GM12878 (cell line): Measurements from ENCODE around the gene APBB1IP. TPM values are rescaled to one million over a fixed set of nuclear protein-coding genes. Genes with fewer than 3 reads are reported as not detected.

Experiments
- BCL11A ChIP-seq: IDR thresholded peaks from 2 replicates; pipeline ENCODE4 v1.6.1; 2011; ENCODE audit warnings: low read depth, low read length
- CBFB ChIP-seq: IDR thresholded peaks from 2 replicates; pipeline ENCODE4 v1.6.1; 2016; ENCODE audit warnings: antibody characterized with exemption, low read depth
- CBX3 ChIP-seq: fragments of 200-600 bp; sonication (generic); IDR thresholded peaks from 2 replicates; pipeline ENCODE4 v1.6.1; 2016; ENCODE audit warnings: low read depth, borderline replicate concordance
- CHD2 ChIP-seq: IDR thresholded peaks from 2 replicates; pipeline ENCODE4 v1.6.1; 2011; ENCODE audit warnings: low read depth, low read length, improper control_type of control experiment, borderline replicate concordance
- CREB1 ChIP-seq: IDR thresholded peaks from 2 replicates; pipeline ENCODE4 v1.6.1; 2012; ENCODE audit warnings: low read depth, mild to moderate bottlenecking, inconsistent platforms
- ETV6 ChIP-seq, 2 experiments: fragments of 450-650 bp in 1 of 2; IDR thresholded peaks in 1 of 2; conservative IDR thresholded peaks in 1 of 2; 2 replicates each; pipeline ENCODE4 v1.6.1; 2014; ENCODE audit warnings: antibody characterized with exemption in 1 of 2, borderline replicate concordance in 1 of 2, low read depth in 1 of 2, mild to moderate bottlenecking in 1 of 2, moderate library complexity in 1 of 2
- HCFC1 ChIP-seq: fragments of 150-350 bp; IDR thresholded peaks from 2 replicates; pipeline ENCODE4 v1.6.1; 2014; ENCODE audit warnings: low read length
- IKZF2 ChIP-seq, 2 experiments: fragments of 450-650 bp; IDR thresholded peaks; 2 replicates each; pipeline ENCODE4 v1.6.1; 2017; ENCODE audit warnings: mild to moderate bottlenecking in 2 of 2, moderate library complexity in 2 of 2
- KDM1A ChIP-seq: fragments of 200-600 bp; sonication (generic); IDR thresholded peaks from 2 replicates; pipeline ENCODE4 v1.6.1; 2016; ENCODE audit warnings: borderline replicate concordance
- KLF5 ChIP-seq: fragments of 450-650 bp; IDR thresholded peaks from 2 replicates; pipeline ENCODE4 v1.6.1; 2014; ENCODE audit warnings: mild to moderate bottlenecking; ENCODE audit not compliant: partially characterized antibody
- MEF2B ChIP-seq: fragments of 450-650 bp; IDR thresholded peaks from 2 replicates; pipeline ENCODE4 v1.6.1; 2018; ENCODE audit warnings: mild to moderate bottlenecking, moderate library complexity; ENCODE audit not compliant: partially characterized antibody, poor library complexity, severe bottlenecking
- MYB ChIP-seq: fragments of 150-350 bp; IDR thresholded peaks from 2 replicates; pipeline ENCODE4 v1.6.1; 2014; ENCODE audit warnings: mild to moderate bottlenecking, low read depth, low read length, borderline replicate concordance
- NFYB ChIP-seq: IDR thresholded peaks from 2 replicates; pipeline ENCODE4 v1.6.1; 2011; ENCODE audit warnings: low read depth, mild to moderate bottlenecking, low read length, improper control_type of control experiment, moderate library complexity; ENCODE audit not compliant: insufficient read depth
- NR2F1 ChIP-seq: fragments of 450-650 bp; conservative IDR thresholded peaks from 2 replicates; pipeline ENCODE4 v1.6.1; 2017; ENCODE audit warnings: mild to moderate bottlenecking
- POLR2AphosphoS5 ChIP-seq: IDR thresholded peaks from 2 replicates; pipeline ENCODE4 v1.6.1; 2011; ENCODE audit warnings: mild to moderate bottlenecking, low read length, inconsistent platforms
- RAD21 ChIP-seq: IDR thresholded peaks from 2 replicates; pipeline ENCODE4 v1.6.1; 2011; ENCODE audit warnings: mild to moderate bottlenecking, low read depth, low read length, moderate library complexity; ENCODE audit not compliant: insufficient read depth
- RAD51 ChIP-seq: fragments of 450-650 bp; IDR thresholded peaks from 2 replicates; pipeline ENCODE4 v1.6.1; 2016; ENCODE audit warnings: moderate library complexity, mild to moderate bottlenecking, inconsistent platforms
- RB1 ChIP-seq: fragments of 450-650 bp; formaldehyde crosslinking; IDR thresholded peaks from 2 replicates; pipeline ENCODE4 v1.6.1; 2017; ENCODE audit warnings: mild to moderate bottlenecking, borderline replicate concordance
- RFX5 ChIP-seq: IDR thresholded peaks from 2 replicates; pipeline ENCODE4 v1.6.1; 2011; ENCODE audit warnings: low read depth, low read length, improper control_type of control experiment
- TCF12 ChIP-seq: IDR thresholded peaks from 2 replicates; pipeline ENCODE4 v1.6.1; 2011; ENCODE audit warnings: low read depth, mild to moderate bottlenecking, low read length
- WRNIP1 ChIP-seq: IDR thresholded peaks from 2 replicates; pipeline ENCODE4 v1.6.1; 2011; ENCODE audit warnings: low read depth, low read length, improper control_type of control experiment, borderline replicate concordance
- ZZZ3 ChIP-seq: IDR thresholded peaks from 2 replicates; pipeline ENCODE4 v1.6.1; 2011; ENCODE audit warnings: low read depth; ENCODE audit not compliant: control insufficient read depth, insufficient read length
- polyA plus RNA-seq, 11 experiments: library from polyadenylated mRNA; depleted of rRNA in 4 of 11; unstranded in 6 of 11; stranded (reverse) in 5 of 11; fragments of >200 nt; fragmentation: Nextera tagmentation in 4 of 11; fragmentation: Illumina TruSeq in 1 of 11; extraction: Ambion mirVana in 4 of 11; extraction: Trizol in 1 of 11; gene quantifications; 1 replicate in 1 of 11; 2 replicates in 10 of 11; pipeline versions ENCODE4 v1.2.1 to v1.2.3, GENCODE V29; 2011 to 2016; ENCODE audit warnings: inconsistent platforms in 2 of 11, missing spikeins in 2 of 11, low read depth in 1 of 11
- total RNA-seq, 4 experiments: library from RNA; depleted of rRNA in 3 of 4; stranded (reverse); fragments of >200 nt in 3 of 4; fragmentation: Illumina TruSeq in 1 of 4; extraction: Trizol in 1 of 4; gene quantifications; 2 replicates each; pipeline versions ENCODE4 v1.2.1 to v1.2.3, GENCODE V29; 2013 to 2021
- TF ChIP-seq, protein P1 (sequence below): IDR thresholded peaks from 2 replicates; pipeline ENCODE4 v1.6.1; 2011; ENCODE audit warnings: mild to moderate bottlenecking, low read depth, low read length, moderate library complexity; ENCODE audit not compliant: insufficient replicate concordance
- TF ChIP-seq, protein P2 (sequence below): IDR thresholded peaks from 2 replicates; pipeline ENCODE4 v1.6.1; 2011; ENCODE audit warnings: low read depth, low read length, improper control_type of control experiment, borderline replicate concordance
- TF ChIP-seq, protein P3 (sequence below): fragments of 450-650 bp; IDR thresholded peaks from 2 replicates; pipeline ENCODE4 v1.6.1; 2017; ENCODE audit warnings: borderline replicate concordance
- TF ChIP-seq, protein P4 (sequence below): fragments of 450-650 bp; IDR thresholded peaks from 2 replicates; pipeline ENCODE4 v1.6.1; 2018; ENCODE audit warnings: mild to moderate bottlenecking, low read depth, moderate library complexity; ENCODE audit not compliant: partially characterized antibody

APBB1IP gene
- total and polyA plus RNA-seq, 10 of the 15 experiments (the other 5 are each of a cell fraction or from before 2014, with no cell fraction given), result 7.3 to 67.4 (median 19.9) TPM

DNA sequence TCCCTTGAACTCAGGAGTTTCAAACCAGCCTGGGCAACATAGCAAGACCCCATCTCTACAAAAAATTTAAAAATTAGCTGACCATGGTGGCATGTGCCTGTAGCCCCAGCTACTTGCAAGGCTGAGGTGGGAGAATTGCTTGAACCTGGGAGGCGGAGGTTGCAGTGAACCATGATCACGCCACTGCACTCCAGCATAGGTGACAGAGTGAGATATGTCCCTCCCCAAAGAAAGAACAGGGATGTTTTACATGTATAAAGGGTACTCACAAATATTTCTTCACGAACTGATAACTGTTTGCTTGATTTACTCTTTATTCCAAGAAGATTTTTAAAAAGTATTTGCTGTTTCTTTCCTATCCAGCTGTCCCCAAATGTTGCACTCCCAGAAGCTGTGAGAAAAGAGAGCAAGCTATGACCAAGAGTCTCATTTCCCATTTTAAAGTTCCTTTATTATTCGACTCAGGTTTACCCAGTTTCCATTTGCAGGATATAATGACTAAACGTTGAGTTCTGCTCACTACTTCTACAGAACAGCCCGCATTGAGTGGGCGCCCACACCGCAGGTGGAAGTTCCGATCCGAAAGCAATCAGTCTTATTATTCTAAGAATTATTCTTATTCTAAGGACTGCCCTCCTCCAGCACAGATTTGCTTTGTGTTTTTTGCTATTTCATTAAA is 90.7 kb downstream of the APBB1IP start (continued):
- TF ChIP-seq CREB1, result 0 out of 2 replicates have a peak, but pooled peaks have one; percentile 17
- TF ChIP-seq, protein P1, sequence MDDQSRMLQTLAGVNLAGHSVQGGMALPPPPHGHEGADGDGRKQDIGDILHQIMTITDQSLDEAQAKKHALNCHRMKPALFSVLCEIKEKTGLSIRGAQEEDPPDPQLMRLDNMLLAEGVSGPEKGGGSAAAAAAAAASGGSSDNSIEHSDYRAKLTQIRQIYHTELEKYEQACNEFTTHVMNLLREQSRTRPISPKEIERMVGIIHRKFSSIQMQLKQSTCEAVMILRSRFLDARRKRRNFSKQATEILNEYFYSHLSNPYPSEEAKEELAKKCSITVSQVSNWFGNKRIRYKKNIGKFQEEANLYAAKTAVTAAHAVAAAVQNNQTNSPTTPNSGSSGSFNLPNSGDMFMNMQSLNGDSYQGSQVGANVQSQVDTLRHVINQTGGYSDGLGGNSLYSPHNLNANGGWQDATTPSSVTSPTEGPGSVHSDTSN, result no peak
- TF ChIP-seq RFX5, result no peak
- no peak for TF ChIP-seq POLR2AphosphoS5
- no peak for TF ChIP-seq KLF5
- no peak for TF ChIP-seq MYB
- peak in 1 of 2 experiments; percentile 58; a peak in 2 of 4 replicates for TF ChIP-seq IKZF2 (IDR thresholded peaks at IDR 0.05)
- no peak for TF ChIP-seq KDM1A
- no peak for TF ChIP-seq RB1
- TF ChIP-seq CBX3, result no peak
- TF ChIP-seq HCFC1, result no peak
- TF ChIP-seq ZZZ3, result no peak
- TF ChIP-seq NFYB, result no peak
- TF ChIP-seq RAD51, result no peak
- TF ChIP-seq TCF12, result 0 out of 2 replicates have a peak, but pooled peaks have one; percentile 49
- no peak for TF ChIP-seq RAD21
- TF ChIP-seq ETV6 (conservative IDR thresholded peaks at IDR 0.05 in 1 of 2, IDR thresholded peaks at IDR 0.05 in 1 of 2; ENCODE audit: borderline replicate concordance in 1 of 2, low read depth in 1 of 2), result no peak
- TF ChIP-seq, protein P2, sequence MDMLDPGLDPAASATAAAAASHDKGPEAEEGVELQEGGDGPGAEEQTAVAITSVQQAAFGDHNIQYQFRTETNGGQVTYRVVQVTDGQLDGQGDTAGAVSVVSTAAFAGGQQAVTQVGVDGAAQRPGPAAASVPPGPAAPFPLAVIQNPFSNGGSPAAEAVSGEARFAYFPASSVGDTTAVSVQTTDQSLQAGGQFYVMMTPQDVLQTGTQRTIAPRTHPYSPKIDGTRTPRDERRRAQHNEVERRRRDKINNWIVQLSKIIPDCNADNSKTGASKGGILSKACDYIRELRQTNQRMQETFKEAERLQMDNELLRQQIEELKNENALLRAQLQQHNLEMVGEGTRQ, result no peak
- no peak for TF ChIP-seq NR2F1
- no peak for TF ChIP-seq CBFB
- no peak for TF ChIP-seq CHD2
- no peak for TF ChIP-seq MEF2B
- no peak for TF ChIP-seq WRNIP1
- TF ChIP-seq BCL11A, result peak; percentile 77
- TF ChIP-seq, protein P3, sequence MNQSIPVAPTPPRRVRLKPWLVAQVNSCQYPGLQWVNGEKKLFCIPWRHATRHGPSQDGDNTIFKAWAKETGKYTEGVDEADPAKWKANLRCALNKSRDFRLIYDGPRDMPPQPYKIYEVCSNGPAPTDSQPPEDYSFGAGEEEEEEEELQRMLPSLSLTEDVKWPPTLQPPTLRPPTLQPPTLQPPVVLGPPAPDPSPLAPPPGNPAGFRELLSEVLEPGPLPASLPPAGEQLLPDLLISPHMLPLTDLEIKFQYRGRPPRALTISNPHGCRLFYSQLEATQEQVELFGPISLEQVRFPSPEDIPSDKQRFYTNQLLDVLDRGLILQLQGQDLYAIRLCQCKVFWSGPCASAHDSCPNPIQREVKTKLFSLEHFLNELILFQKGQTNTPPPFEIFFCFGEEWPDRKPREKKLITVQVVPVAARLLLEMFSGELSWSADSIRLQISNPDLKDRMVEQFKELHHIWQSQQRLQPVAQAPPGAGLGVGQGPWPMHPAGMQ, result no peak
- TF ChIP-seq, protein P4, sequence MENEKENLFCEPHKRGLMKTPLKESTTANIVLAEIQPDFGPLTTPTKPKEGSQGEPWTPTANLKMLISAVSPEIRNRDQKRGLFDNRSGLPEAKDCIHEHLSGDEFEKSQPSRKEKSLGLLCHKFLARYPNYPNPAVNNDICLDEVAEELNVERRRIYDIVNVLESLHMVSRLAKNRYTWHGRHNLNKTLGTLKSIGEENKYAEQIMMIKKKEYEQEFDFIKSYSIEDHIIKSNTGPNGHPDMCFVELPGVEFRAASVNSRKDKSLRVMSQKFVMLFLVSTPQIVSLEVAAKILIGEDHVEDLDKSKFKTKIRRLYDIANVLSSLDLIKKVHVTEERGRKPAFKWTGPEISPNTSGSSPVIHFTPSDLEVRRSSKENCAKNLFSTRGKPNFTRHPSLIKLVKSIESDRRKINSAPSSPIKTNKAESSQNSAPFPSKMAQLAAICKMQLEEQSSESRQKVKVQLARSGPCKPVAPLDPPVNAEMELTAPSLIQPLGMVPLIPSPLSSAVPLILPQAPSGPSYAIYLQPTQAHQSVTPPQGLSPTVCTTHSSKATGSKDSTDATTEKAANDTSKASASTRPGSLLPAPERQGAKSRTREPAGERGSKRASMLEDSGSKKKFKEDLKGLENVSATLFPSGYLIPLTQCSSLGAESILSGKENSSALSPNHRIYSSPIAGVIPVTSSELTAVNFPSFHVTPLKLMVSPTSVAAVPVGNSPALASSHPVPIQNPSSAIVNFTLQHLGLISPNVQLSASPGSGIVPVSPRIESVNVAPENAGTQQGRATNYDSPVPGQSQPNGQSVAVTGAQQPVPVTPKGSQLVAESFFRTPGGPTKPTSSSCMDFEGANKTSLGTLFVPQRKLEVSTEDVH, result no peak
